Vagina (tissue), 2 donors: ENCODE results near the gene RGS19. TPM values are rescaled to one million over a fixed set of nuclear protein-coding genes. Genes with fewer than 3 reads are reported as not detected.
A peak's percentile ranks its signal among the peaks of the same experiment; 100 is the strongest.
"Not testable (repeated sequence)": the region's sequence is repeated elsewhere in the genome, so short reads cannot be mapped to it uniquely, and the experiment has no call there.

ENCODE experiments used
- DNase-seq, 2 donors: peaks; one replicate each; pipeline ENCODE4 v3.0.0-alpha.2; 2017; ENCODE audit errors: extremely low spot score in 2 of 2
- H3K27ac ChIP-seq: fragments of 200-600 bp; sonication (generic); one replicate; pipeline ENCODE4 v1.5.1; 2019
- H3K27me3 ChIP-seq: fragments of 200-600 bp; sonication (generic); one replicate; pipeline ENCODE4 v1.5.1; 2019
- H3K36me3 ChIP-seq, 2 donors: fragments of 200-600 bp; sonication (generic); one replicate each; pipeline ENCODE4 v1.5.1; 2017 to 2019
- H3K4me1 ChIP-seq: fragments of 200-600 bp; sonication (generic); one replicate; pipeline ENCODE4 v1.5.1; 2019
- H3K4me3 ChIP-seq, 2 donors: fragments of 200-600 bp; sonication (generic); 1 replicate in 1 of 2; 2 replicates in 1 of 2; pipeline ENCODE4 v1.5.1; 2016 to 2019
- H3K9me3 ChIP-seq: fragments of 200-600 bp; sonication (generic); one replicate; pipeline ENCODE4 v1.5.1; 2019
- CTCF ChIP-seq, 3 experiments: fragments of 450-650 bp in 2 of 3; fragments of 200-600 bp in 1 of 3; sonication (generic) in 1 of 3; IDR thresholded peaks; one replicate each; pipeline ENCODE4 v1.5.1; 2017 to 2019; ENCODE audit warnings: antibody characterized with exemption in 3 of 3, mild to moderate bottlenecking in 2 of 3, moderate library complexity in 2 of 3
- POLR2A ChIP-seq, 2 donors: fragments of 450-650 bp; IDR thresholded peaks; one replicate each; pipeline ENCODE4 v1.6.1; 2017; ENCODE audit warnings: antibody characterized with exemption in 2 of 2, mild to moderate bottlenecking in 2 of 2, moderate library complexity in 2 of 2
- POLR2AphosphoS5 ChIP-seq, 2 donors: sonication (generic); formaldehyde crosslinking; IDR thresholded peaks; one replicate each; pipeline ENCODE4 v1.9.0; 2017; ENCODE audit warnings: antibody characterized with exemption in 2 of 2, mild to moderate bottlenecking in 2 of 2, low read depth in 1 of 2; ENCODE audit not compliant: insufficient read depth in 1 of 2
- intact Hi-C: fragments of 100-400 bp; cut with DNase I; formaldehyde crosslinking; loops from one replicate; pipeline ENCODE4 v1.15.1; 2023
- total RNA-seq: library from RNA; depleted of rRNA; stranded (reverse); fragments of >200 nt; gene quantifications from one replicate; pipeline ENCODE4 v1.2.3, GENCODE V29; 2016

Gene RGS19
- total RNA-seq: 20.6 TPM

GRCh38 chr20:64079273-64080012 lies at the start of gene RGS19:
RGS19 (minus strand) TSS chr20:64079518; CDS start chr20:64076886, 2,632 bp downstream.
- no peaks in the 10 kb centered on the region for H3K36me3 ChIP-seq
- H3K27me3 ChIP-seq: no peaks in the 10 kb centered on the region
- TF ChIP-seq CTCF (IDR thresholded peaks at IDR 0.05) (no peak), POLR2A (IDR thresholded peaks at IDR 0.05) (peak in 1 of 2 donors; percentile 25), POLR2AphosphoS5 (IDR thresholded peaks at IDR 0.05; ENCODE audit: insufficient read depth in 1 of 2, low read depth in 1 of 2) (no peak)
- intact Hi-C loops: no loop called here
- peak within 1 kb of the TSS; percentile 65 to 87 for H3K4me3 ChIP-seq
- no peak for DNase-seq
- no peaks in the 10 kb centered on the region for H3K9me3 ChIP-seq
- peaks cover 38% of the 10 kb centered on the region for H3K4me1 ChIP-seq
- H3K27ac ChIP-seq: peak within 1 kb of the TSS; percentile 78

GRCh38 chr20:64123517-64123916 lies 44.2 kb upstream of the RGS19 start:
- H3K27ac ChIP-seq, H3K27me3 ChIP-seq, H3K9me3 ChIP-seq, H3K4me1 ChIP-seq, DNase-seq, intact Hi-C loops, H3K36me3 ChIP-seq, H3K4me3 ChIP-seq: not testable (repeated sequence)

GRCh38 chr20:64122927-64123326 lies 43.6 kb upstream of the RGS19 start:
- H3K36me3 ChIP-seq, H3K9me3 ChIP-seq, H3K27ac ChIP-seq, intact Hi-C loops, H3K4me3 ChIP-seq, H3K4me1 ChIP-seq, H3K27me3 ChIP-seq, DNase-seq: not testable (repeated sequence)

- H3K27ac ChIP-seq: no peak overlapping the region
- no peak overlapping the region for H3K4me3 ChIP-seq
- TF ChIP-seq POLR2A (IDR thresholded peaks at IDR 0.05): no peak
- TF ChIP-seq CTCF (IDR thresholded peaks at IDR 0.05): no peak
- TF ChIP-seq POLR2AphosphoS5 (IDR thresholded peaks at IDR 0.05; ENCODE audit: insufficient read depth in 1 of 2, low read depth in 1 of 2): no peak
- no peaks in the 10 kb centered on the region for H3K36me3 ChIP-seq
- DNase-seq: no peak
- H3K9me3 ChIP-seq: no peaks in the 10 kb centered on the region
- H3K27me3 ChIP-seq: no peaks in the 10 kb centered on the region
- H3K4me1 ChIP-seq: peaks cover 8% of the 10 kb centered on the region
- intact Hi-C loops: no loop called here
These were observed 42.3 kb upstream of the RGS19 start for GRCh38 chr20:64121586-64121985.

- intact Hi-C loops: no loop called here
- Histone ChIP-seq H3K4me1 (peaks cover 8% of the 10 kb centered on the region), H3K36me3 (no peaks in the 10 kb centered on the region), H3K9me3 (no peaks in the 10 kb centered on the region), H3K27me3 (no peaks in the 10 kb centered on the region), H3K4me3 (peak overlapping the region in 1 of 2 donors; percentile 28), H3K27ac (no peak overlapping the region)
- DNase-seq: no peak
- TF ChIP-seq POLR2AphosphoS5 (IDR thresholded peaks at IDR 0.05; ENCODE audit: insufficient read depth in 1 of 2, low read depth in 1 of 2) (no peak), POLR2A (IDR thresholded peaks at IDR 0.05) (no peak), CTCF (IDR thresholded peaks at IDR 0.05) (no peak)
These were observed 40.5 kb upstream of the RGS19 start for GRCh38 chr20:64119681-64120341.

- no peak overlapping the region for H3K27ac ChIP-seq
- no peak for TF ChIP-seq POLR2A (IDR thresholded peaks at IDR 0.05)
- TF ChIP-seq POLR2AphosphoS5 (IDR thresholded peaks at IDR 0.05; ENCODE audit: insufficient read depth in 1 of 2, low read depth in 1 of 2): no peak
- TF ChIP-seq CTCF (IDR thresholded peaks at IDR 0.05): no peak
- no peak overlapping the region for H3K4me3 ChIP-seq
- H3K27me3 ChIP-seq: no peaks in the 10 kb centered on the region
- H3K9me3 ChIP-seq: no peaks in the 10 kb centered on the region
- H3K4me1 ChIP-seq: peaks cover 8% of the 10 kb centered on the region
- intact Hi-C loops: no loop called here
- H3K36me3 ChIP-seq: no peaks in the 10 kb centered on the region
- no peak for DNase-seq
These were observed 40.0 kb upstream of the RGS19 start for GRCh38 chr20:64119301-64119680.

GRCh38 chr20:64117432-64117777 lies 38.1 kb upstream of the RGS19 start:
- H3K4me3 ChIP-seq, H3K27ac ChIP-seq, H3K36me3 ChIP-seq, intact Hi-C loops, H3K27me3 ChIP-seq, H3K9me3 ChIP-seq, H3K4me1 ChIP-seq, DNase-seq: not testable (repeated sequence)
